Activated CD4-positive, alpha-beta T cell treated with anti-CD3 and anti-CD28 coated beads, Interleukin-2, Interleukin-4, amounts not matched to agents 100 ng/mL and 50 ng/mL, durations not matched to agents 16 hours and 8 hours (primary cell): ENCODE data around the gene ADAT3.

ENCODE experiments used
- DNase-seq: peaks from one replicate; pipeline ENCODE4 v3.0.0-alpha.2; 2020; ENCODE audit warnings: low spot score

The ADAT3 gene

DNA sequence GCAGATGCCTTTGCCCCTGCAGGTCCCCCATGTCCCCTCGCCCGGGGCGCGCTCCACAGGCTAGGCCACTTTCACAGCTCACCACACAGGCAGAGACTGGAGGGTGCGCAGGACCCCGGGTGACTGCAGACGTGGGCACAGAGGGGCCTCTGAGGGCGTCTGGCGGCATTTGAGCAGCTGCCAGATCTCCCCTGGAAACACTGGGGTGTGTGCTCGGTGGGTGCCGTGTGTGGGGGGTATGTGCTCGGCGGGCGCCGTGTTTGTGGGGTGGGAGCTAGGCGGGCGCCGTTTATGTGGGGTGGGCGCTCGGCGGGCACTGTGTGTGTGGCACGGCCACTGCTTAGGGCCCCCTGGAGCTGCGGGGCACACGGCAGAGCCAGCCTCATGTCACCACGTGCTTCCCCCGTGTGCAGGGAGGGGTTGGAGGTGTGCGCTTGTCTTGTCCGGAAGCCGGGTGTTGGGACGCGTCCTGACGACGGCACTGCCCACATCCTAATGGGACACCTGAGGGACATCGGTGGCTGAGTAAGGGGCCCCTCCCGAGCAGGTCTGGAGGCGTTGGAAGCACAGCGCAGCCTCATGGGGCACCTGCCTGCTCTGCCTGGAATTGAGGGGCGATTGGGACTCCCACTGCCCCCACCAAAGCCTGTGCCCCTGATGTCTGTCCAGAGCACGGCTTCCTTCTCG is 52.5 kb downstream of the ADAT3 start:
- no peak for DNase-seq

DNA sequence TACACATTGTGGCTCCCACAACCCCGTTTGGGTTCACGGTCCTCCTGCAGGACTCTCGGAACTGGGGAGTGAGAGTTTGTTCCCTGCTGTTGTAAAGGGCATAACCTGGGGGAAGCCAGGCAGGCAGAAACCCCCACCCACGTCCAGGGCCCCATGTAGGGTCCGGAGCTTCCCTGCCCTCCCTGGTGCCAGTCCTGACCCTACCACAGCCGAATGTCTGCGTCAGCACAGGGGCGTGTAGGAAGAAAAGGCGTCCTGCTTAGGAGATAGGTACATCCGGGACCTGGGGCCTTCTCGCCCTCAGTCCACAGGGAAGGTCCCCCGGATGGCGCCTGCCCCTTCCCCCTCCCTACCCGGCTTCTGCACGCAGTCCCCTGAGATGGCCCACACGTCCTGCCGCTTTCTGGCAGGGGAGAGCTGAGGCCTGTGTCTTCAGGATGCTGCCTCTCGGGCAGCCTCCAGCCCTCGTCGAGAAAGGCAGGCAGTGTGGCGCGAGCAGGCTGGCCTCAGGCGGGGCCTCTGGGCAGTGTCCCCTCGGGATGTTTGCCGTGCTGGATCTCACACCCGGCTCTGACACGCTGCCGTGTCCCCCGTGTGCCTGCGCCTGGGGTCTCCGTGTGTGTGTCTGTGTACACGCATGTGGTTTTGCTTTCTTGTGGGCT is 54.9 kb downstream of the ADAT3 start:
- DNase-seq, result no peak

DNA sequence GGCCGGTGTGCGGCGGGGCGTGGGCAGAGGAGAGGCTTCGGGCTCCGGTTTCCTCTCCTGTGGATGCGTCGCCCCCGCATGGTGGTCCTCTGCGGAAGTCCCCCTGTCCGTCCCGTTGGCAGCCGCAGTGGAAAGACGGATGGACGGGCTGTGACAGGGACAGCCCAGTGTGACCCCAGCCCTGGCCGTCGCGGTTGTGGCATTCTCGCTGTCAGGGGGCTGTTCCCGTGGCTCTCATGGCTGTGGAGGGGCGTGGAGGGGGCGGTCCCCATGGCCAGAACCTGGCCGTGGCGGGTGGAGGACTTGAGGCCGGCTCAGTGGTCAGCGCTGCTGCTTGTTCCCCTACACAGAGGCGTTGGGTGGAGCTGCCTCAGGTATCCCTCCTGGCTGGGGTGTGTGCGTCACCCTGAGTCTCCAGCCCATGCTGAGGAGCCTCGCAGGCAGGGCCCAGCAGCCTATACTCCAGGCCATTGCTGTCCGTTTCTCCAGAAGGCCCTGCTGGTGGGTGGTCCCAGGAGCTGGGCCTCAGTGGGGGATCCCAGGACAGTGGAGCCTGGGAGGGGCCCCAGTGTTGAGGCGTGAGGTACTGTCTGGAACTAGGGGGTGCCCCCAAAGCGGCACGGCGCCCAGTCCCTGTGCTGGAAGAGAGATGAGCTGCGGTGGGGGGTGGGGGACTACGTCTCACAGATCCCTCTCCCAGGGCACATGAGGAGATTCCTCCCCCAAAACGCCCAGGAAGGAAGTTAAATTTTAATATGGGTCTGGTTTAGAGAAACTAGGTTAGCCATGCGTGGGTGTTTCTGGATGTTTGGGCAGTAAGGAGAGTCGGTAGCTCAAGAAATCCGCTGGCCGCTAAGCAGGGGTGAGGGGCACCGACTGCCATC is 56.0 kb downstream of the ADAT3 start:
- no peak for DNase-seq

DNA sequence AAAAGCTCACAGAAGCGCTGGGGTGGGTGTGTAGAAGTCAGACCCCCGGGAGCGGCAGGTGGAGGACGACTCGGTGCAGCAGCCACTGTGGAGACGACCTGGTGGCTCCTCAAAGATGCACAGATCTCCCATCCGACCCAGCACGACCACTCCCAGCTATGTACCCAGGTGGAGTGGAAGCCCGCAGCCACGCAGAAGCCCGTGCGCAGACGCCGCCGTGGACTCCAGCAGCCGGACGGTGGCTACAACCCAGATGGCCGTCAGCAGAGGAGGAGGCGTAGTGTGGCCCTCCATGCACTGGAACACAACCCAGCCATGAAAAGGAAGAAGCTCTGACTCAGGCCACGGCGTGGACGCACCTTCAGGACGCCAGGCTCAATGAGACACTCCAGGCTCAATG is 57.5 kb downstream of the ADAT3 start:
- DNase-seq, result no peak
